GM19193 (cell line): Measurements from ENCODE around the gene TPST2.

Source experiments
- POLR2A ChIP-seq: IDR thresholded peaks from 4 replicates; pipeline ENCODE4 v1.6.1; 2011; ENCODE audit not compliant: insufficient read depth, insufficient read length; ENCODE audit errors: extremely low read depth

TPST2 gene

GRCh38 chr22:26589845-26590736 is at the start of gene TPST2:
Gene TPST2 (minus strand): TSS chr22:26590132. CDS start chr22:26541630, 48,502 bp downstream.
- peak; percentile 87 for TF ChIP-seq POLR2A

- no peak for TF ChIP-seq POLR2A
Measured at GRCh38 chr22:26636296-26636695, 46.4 kb upstream of the TPST2 start.

- TF ChIP-seq POLR2A, result no peak
Measured at GRCh38 chr22:26635117-26635516, 45.2 kb upstream of the TPST2 start.

GRCh38 chr22:26634189-26634588 is 44.3 kb upstream of the TPST2 start:
- TF ChIP-seq POLR2A, result no peak

- TF ChIP-seq POLR2A, result no peak
Measured at GRCh38 chr22:26632422-26633155, 42.7 kb upstream of the TPST2 start.

DNA sequence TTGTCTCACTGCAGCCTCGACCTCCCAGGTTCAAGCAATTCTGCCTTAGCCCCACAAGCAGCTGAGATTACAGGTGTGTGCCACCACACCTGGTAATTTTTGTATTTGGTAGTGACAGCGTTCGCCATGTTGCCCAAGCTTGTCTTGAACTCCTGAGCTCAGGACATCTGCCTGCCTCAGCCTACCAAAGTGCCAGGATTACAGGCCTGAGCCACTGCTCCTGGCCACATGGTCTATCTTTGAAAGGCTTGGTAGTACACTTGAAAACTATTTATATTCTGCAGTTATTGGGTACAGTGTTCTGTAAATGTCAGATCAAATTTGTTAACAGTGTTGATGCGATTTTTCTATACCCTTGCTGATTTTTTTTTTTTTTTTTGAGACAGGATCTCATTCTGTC is 41.4 kb upstream of the TPST2 start:
- no peak for TF ChIP-seq POLR2A

GRCh38 chr22:26629988-26630761 is 40.2 kb upstream of the TPST2 start:
- TF ChIP-seq POLR2A, result no peak

- TF ChIP-seq POLR2A, result no peak
Measured at GRCh38 chr22:26624803-26625202, 34.9 kb upstream of the TPST2 start.

DNA sequence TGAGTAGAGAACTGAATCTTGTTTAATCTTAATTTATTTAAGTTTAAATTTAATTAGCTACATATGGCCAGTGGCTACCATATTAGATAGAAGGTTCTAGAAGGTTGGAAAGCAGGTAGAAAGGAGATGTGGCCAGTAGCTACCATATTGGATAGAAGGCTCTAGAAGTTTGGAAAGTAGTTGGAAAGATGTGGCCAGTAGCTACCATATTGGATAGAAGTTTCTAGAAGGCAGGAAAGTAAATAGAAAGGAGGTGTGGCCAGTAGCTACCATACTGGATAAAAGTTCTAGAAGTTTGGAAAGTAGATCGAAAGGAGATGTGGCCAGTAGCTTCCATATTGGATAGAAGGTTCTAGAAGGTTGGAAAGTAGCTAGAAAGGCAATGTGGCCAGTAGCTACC is 34.1 kb upstream of the TPST2 start:
- TF ChIP-seq POLR2A, result no peak

GRCh38 chr22:26621663-26622062 is 31.7 kb upstream of the TPST2 start, which contains the start of gene CRYBA4:
Gene CRYBA4 (plus strand): TSS chr22:26621963. CDS start chr22:26622597, 634 bp downstream.
- no peak for TF ChIP-seq POLR2A

DNA sequence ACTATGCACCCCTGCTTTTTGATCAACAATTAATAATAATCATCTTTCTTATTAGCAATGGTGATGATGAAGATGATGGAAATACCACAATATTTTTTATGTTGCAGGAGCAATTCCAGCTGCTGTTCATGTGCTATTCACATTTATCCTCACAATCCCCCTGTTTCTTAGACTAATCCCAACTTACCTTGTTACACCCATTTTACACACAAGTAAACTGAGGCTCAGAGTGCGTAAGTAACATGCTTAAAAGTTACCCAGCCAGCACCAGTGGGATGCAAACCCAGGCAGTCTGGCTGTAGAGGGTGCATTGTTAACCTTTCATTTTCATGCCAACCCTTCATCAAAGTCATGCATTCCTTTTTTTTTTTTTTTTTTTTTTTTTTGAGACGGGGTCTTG is 30.3 kb upstream of the TPST2 start:
- no peak for TF ChIP-seq POLR2A

DNA sequence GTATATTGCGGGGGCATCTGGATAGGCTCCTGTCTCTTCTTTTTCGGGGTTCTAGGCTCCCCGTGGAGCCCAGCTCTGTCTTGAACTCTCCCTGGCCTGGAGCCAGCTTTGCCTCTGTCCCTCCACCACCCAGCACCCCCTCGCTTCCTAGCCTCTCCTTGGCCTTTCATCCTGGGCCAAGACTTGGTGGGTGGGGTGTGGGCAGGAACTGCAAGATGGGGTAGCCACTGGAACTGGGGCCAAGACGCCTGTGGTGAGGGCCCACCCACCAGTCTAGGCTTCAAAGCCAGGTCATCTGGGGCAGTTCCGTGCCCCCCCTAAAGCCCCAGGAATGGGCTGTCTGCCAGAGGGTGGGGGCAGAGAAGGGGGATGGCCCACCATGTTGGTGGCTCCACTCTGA is 29.6 kb upstream of the TPST2 start:
- no peak for TF ChIP-seq POLR2A

- TF ChIP-seq POLR2A, result no peak
Measured at GRCh38 chr22:26618455-26618854, 28.5 kb upstream of the TPST2 start.

DNA sequence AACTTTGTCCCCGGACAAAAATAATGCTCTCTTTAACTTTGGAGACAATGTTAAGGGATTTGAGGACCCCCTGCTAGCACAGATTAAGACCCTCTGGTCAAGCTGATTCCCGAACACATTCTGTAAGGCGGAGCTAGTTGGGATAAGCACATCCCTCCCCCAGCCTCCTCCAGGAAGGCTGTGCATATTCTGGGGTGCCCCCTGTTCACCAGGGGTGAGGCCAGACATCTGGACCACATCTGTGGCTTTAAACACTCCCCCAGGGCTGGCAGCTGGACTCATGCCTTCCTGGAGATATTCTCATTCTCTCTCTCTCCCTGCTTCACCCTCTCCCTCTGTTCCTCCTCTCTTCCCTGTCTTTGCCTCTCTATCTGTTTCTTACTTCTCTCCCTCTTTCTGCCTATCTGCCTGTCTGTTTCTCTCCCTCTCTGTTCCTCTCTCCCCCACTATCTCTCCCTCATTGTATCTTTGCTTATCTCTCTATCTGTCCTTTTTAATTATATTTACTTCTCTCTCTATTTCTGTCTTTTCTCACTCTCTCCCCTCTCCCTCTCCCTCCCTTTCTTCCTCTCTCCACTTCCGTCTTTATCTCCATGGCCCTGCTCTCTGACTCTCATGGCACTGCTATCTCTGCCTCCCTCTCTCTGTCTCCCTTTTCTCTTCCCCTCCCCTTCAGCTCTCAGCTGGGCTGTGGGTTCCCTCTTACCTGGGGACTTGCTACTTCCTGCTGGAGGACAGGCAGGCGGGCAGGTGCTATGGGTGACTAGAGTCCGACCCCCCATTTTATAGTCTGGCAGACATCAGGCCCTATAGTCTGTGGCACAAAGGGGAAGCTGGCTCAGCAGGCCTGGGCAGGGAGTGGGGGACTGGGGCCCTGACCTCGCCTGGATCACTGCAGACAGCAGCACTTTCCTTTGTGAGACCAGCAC is 27.6 kb upstream of the TPST2 start, which contains the start of gene CRYBB1:
TSS of gene CRYBB1 (minus strand) at position 757 of the 929 bp plus-strand sequence. CDS start 1,708 bp downstream, outside the sequence.
- TF ChIP-seq POLR2A, result no peak
